Vagina (tissue), 2 donors: ENCODE measurements around the gene PACS1.

Experiments used
- POLR2A ChIP-seq, 2 donors: fragments of 450-650 bp; IDR thresholded peaks; one replicate each; pipeline ENCODE4 v1.6.1; 2017; ENCODE audit warnings: antibody characterized with exemption in 2 of 2, mild to moderate bottlenecking in 2 of 2, moderate library complexity in 2 of 2
- POLR2AphosphoS5 ChIP-seq, 2 donors: sonication (generic); formaldehyde crosslinking; IDR thresholded peaks; one replicate each; pipeline ENCODE4 v1.9.0; 2017; ENCODE audit warnings: antibody characterized with exemption in 2 of 2, mild to moderate bottlenecking in 2 of 2, low read depth in 1 of 2; ENCODE audit not compliant: insufficient read depth in 1 of 2
- TF ChIP-seq, protein P1 (sequence below), 3 experiments: fragments of 450-650 bp in 2 of 3; fragments of 200-600 bp in 1 of 3; sonication (generic) in 1 of 3; IDR thresholded peaks; one replicate each; pipeline ENCODE4 v1.5.1; 2017 to 2019; ENCODE audit warnings: antibody characterized with exemption in 3 of 3, mild to moderate bottlenecking in 2 of 3, moderate library complexity in 2 of 3

DNA sequence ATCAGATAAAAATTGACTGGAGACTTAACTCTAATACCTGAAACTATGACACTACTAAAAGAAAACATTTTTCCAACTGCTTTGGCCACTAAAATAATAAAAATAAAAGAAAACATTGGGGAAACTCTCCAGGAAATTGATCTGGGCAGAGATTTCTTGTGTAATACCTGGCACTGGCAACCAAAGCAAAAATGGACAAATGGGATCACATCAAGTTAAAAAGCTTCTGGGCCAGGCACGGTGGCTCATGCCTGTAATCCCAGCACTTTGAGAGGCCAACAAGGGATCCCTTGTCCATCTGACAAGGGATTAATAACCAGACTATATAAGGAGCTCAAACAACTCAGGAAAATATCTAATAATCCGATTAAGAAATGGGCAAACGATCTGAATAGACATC lies 133.8 kb downstream of the PACS1 start:
- TF ChIP-seq, protein P1, sequence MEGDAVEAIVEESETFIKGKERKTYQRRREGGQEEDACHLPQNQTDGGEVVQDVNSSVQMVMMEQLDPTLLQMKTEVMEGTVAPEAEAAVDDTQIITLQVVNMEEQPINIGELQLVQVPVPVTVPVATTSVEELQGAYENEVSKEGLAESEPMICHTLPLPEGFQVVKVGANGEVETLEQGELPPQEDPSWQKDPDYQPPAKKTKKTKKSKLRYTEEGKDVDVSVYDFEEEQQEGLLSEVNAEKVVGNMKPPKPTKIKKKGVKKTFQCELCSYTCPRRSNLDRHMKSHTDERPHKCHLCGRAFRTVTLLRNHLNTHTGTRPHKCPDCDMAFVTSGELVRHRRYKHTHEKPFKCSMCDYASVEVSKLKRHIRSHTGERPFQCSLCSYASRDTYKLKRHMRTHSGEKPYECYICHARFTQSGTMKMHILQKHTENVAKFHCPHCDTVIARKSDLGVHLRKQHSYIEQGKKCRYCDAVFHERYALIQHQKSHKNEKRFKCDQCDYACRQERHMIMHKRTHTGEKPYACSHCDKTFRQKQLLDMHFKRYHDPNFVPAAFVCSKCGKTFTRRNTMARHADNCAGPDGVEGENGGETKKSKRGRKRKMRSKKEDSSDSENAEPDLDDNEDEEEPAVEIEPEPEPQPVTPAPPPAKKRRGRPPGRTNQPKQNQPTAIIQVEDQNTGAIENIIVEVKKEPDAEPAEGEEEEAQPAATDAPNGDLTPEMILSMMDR (IDR thresholded peaks at IDR 0.05) = no peak
- no peak for TF ChIP-seq POLR2A (IDR thresholded peaks at IDR 0.05)
- TF ChIP-seq POLR2AphosphoS5 (IDR thresholded peaks at IDR 0.05; ENCODE audit: insufficient read depth in 1 of 2, low read depth in 1 of 2) = no peak
